Astrocyte (in vitro differentiated cells and primary cell): ENCODE measurements around the gene GK. TPM values are rescaled to one million over a fixed set of nuclear protein-coding genes. Genes with fewer than 3 reads are reported as not detected.

Source experiments
- DNase-seq: peaks from one replicate; pipeline ENCODE4 v3.0.0-alpha.2; 2010; ENCODE audit warnings: low read depth
- FAIRE-seq: peaks from 2 replicates; lab custom pipeline; 2011; peaks lifted over from hg19 to GRCh38; lab: Jason Lieb, UNC
- H2AFZ ChIP-seq: 2 replicates; pipeline ENCODE4 v1.6.0; 2012; ENCODE audit warnings: low read depth, low read length, inconsistent platforms
- H3K27ac ChIP-seq: 2 replicates; pipeline ENCODE4 v1.5.1; 2011; ENCODE audit warnings: low read depth, low read length, inconsistent platforms
- H3K27me3 ChIP-seq: 2 replicates; pipeline ENCODE4 v1.6.0; 2011; ENCODE audit warnings: low read length, inconsistent platforms; ENCODE audit not compliant: insufficient read depth
- H3K36me3 ChIP-seq: 2 replicates; pipeline ENCODE4 v1.5.1; 2011; ENCODE audit warnings: low read length, inconsistent platforms; ENCODE audit not compliant: insufficient read depth
- H3K4me1 ChIP-seq: 2 replicates; pipeline ENCODE4 v1.5.1; 2011; ENCODE audit warnings: low read length, inconsistent platforms; ENCODE audit not compliant: insufficient read depth
- H3K4me2 ChIP-seq: 2 replicates; pipeline ENCODE4 v1.6.0; 2012; ENCODE audit warnings: low read length, inconsistent platforms
- H3K4me3 ChIP-seq: 2 replicates; pipeline ENCODE4 v1.5.1; 2011; ENCODE audit warnings: low read depth, mild to moderate bottlenecking, low read length, inconsistent platforms; ENCODE audit not compliant: insufficient read depth
- H3K79me2 ChIP-seq: 2 replicates; pipeline ENCODE4 v1.6.0; 2012; ENCODE audit warnings: mild to moderate bottlenecking, low read length, inconsistent platforms; ENCODE audit not compliant: insufficient read depth
- H3K9ac ChIP-seq: 2 replicates; pipeline ENCODE4 v1.6.0; 2012; ENCODE audit warnings: mild to moderate bottlenecking, low read length, inconsistent platforms
- H3K9me3 ChIP-seq: 2 replicates; pipeline ENCODE4 v1.5.1; 2012; ENCODE audit warnings: low read depth, mild to moderate bottlenecking, low read length, inconsistent platforms; ENCODE audit not compliant: insufficient read depth
- H4K20me1 ChIP-seq: 2 replicates; pipeline ENCODE4 v1.6.0; 2012; ENCODE audit warnings: low read length, inconsistent platforms; ENCODE audit not compliant: insufficient read depth
- H3K27ac Mint-ChIP-seq: one replicate; pipeline ENCODE4 v1.8.0; 2021; ENCODE audit warnings: mild to moderate bottlenecking, mixed read lengths; ENCODE audit not compliant: unreplicated experiment
- H3K27me3 Mint-ChIP-seq: one replicate; pipeline ENCODE4 v1.8.0; 2021; ENCODE audit warnings: low read depth, mixed read lengths; ENCODE audit not compliant: unreplicated experiment
- H3K36me3 Mint-ChIP-seq: one replicate; pipeline ENCODE4 v1.8.0; 2021; ENCODE audit warnings: low read depth, mixed read lengths; ENCODE audit not compliant: unreplicated experiment
- H3K4me1 Mint-ChIP-seq: one replicate; pipeline ENCODE4 v1.8.0; 2021; ENCODE audit warnings: low read depth, mixed read lengths; ENCODE audit not compliant: unreplicated experiment
- H3K4me3 Mint-ChIP-seq: one replicate; pipeline ENCODE4 v1.8.0; 2021; ENCODE audit warnings: mild to moderate bottlenecking, moderate library complexity, mixed read lengths; ENCODE audit not compliant: unreplicated experiment
- H3K9me3 Mint-ChIP-seq: one replicate; pipeline ENCODE4 v1.8.0; 2021; ENCODE audit warnings: mild to moderate bottlenecking, mixed read lengths; ENCODE audit not compliant: unreplicated experiment
- EZH2 ChIP-seq: IDR thresholded peaks from 2 replicates; pipeline ENCODE4 v1.6.1; 2012; ENCODE audit warnings: mild to moderate bottlenecking, low read length, inconsistent platforms; ENCODE audit not compliant: insufficient read depth
- total RNA-seq: library from RNA; stranded (reverse); gene quantifications from 2 replicates; pipeline ENCODE4 v1.2.1, GENCODE V29; 2021
- TF ChIP-seq, protein P1 (sequence below): IDR thresholded peaks from 2 replicates; pipeline ENCODE4 v1.5.1; 2011; ENCODE audit warnings: low read depth, mild to moderate bottlenecking, inconsistent platforms, low read length, moderate library complexity; ENCODE audit not compliant: insufficient read depth

GK gene
- total RNA-seq, 1 donor from 2014 or later, result 2.8 TPM

DNA sequence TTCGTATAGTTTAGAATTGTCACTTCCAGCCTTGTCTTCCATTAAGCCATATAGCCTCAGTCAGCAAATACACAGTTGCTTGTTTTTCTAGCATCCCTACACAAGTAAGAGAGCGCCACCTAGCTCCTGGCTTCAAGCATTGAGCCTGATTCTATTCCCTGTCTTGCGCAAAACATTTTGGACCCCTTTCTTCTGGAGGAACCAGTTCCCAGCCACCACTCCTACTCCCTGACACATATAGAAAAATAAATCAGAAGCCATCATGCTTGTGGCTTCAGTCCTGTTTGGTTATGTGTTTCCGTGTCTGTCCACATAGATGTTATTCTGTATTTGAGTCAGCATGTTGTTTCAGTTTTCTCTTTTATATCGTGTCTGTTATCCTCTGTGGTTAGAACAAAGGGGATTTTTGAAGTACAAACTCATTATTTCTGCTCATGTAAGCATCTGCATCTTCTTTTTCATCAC lies 59.9 kb downstream of the GK start:
- Histone ChIP-seq H3K79me2 (no peaks in the 10 kb centered on the region), H4K20me1 (no peaks in the 10 kb centered on the region), H3K4me1 (no peaks in the 10 kb centered on the region), H3K36me3 (no peaks in the 10 kb centered on the region), H3K4me3 (no peak overlapping the region), H3K27ac (no peak overlapping the region), H3K9ac (no peak overlapping the region), H2AFZ (no peak overlapping the region), H3K27me3 (no peaks in the 10 kb centered on the region), H3K4me2 (no peak overlapping the region), H3K9me3 (no peaks in the 10 kb centered on the region)
- FAIRE-seq (peak; percentile 26), DNase-seq (peak; percentile 34)
- Mint-ChIP-seq H3K4me3 (no peak overlapping the region), H3K9me3 (no peaks in the 10 kb centered on the region), H3K36me3 (no peaks in the 10 kb centered on the region), H3K4me1 (no peaks in the 10 kb centered on the region), H3K27me3 (no peaks in the 10 kb centered on the region), H3K27ac (no peak overlapping the region)
- TF ChIP-seq, protein P1, sequence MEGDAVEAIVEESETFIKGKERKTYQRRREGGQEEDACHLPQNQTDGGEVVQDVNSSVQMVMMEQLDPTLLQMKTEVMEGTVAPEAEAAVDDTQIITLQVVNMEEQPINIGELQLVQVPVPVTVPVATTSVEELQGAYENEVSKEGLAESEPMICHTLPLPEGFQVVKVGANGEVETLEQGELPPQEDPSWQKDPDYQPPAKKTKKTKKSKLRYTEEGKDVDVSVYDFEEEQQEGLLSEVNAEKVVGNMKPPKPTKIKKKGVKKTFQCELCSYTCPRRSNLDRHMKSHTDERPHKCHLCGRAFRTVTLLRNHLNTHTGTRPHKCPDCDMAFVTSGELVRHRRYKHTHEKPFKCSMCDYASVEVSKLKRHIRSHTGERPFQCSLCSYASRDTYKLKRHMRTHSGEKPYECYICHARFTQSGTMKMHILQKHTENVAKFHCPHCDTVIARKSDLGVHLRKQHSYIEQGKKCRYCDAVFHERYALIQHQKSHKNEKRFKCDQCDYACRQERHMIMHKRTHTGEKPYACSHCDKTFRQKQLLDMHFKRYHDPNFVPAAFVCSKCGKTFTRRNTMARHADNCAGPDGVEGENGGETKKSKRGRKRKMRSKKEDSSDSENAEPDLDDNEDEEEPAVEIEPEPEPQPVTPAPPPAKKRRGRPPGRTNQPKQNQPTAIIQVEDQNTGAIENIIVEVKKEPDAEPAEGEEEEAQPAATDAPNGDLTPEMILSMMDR, result peak; percentile 67
- no peak for TF ChIP-seq EZH2

DNA sequence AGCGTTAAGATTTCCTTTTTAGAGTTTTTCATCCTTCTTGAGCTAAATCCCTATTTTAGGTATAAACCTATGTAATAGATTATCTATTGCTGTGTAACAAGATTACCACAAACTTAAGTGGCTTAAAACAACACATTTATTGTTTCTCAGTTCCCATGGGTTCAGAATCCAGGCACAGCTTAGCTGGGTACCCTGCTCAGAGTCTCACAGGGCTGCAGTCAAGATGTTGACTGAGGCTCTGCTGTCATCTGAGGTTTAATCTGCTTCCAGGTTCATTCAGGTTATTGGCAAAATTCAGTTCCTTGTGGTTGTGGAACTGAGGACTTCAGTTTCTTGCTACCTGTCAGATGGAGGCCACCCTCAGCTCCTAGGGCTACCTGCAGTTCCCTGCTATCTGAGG lies 60.9 kb downstream of the GK start:
- Mint-ChIP-seq H3K36me3 (no peaks in the 10 kb centered on the region), H3K9me3 (no peaks in the 10 kb centered on the region), H3K4me3 (no peak overlapping the region), H3K27me3 (no peaks in the 10 kb centered on the region), H3K27ac (no peak overlapping the region), H3K4me1 (no peaks in the 10 kb centered on the region)
- Histone ChIP-seq H3K27ac (no peak overlapping the region), H3K9me3 (no peaks in the 10 kb centered on the region), H4K20me1 (no peaks in the 10 kb centered on the region), H3K4me3 (no peak overlapping the region), H3K4me1 (no peaks in the 10 kb centered on the region), H3K4me2 (no peak overlapping the region), H3K9ac (no peak overlapping the region), H2AFZ (no peak overlapping the region), H3K79me2 (no peaks in the 10 kb centered on the region), H3K27me3 (no peaks in the 10 kb centered on the region), H3K36me3 (no peaks in the 10 kb centered on the region)
- TF ChIP-seq, protein P1, result no peak
- no peak for TF ChIP-seq EZH2
- FAIRE-seq (no peak), DNase-seq (no peak)

DNA sequence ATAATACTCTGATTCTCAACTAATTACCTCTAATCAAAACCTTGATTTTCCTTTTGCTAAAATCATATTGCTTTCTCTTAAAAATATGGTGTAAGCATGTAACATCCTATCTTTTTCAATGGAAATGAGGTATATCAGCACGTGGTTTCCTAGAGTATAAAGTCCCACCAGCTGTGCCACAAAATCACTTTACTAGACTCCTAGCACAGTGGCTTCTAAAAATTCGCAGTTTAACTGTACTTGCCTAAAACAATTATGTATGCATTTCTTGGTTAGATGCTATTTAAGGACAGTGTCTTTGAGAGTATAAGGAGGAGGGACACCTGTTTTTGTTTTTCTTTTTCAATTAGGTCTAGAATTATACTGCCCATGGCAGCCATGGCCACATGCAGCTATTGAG lies 62.8 kb downstream of the GK start:
- Histone ChIP-seq H2AFZ (no peak overlapping the region), H3K27ac (no peak overlapping the region), H3K4me3 (no peak overlapping the region), H3K4me2 (no peak overlapping the region), H3K36me3 (no peaks in the 10 kb centered on the region), H3K9ac (no peak overlapping the region), H3K4me1 (no peaks in the 10 kb centered on the region), H3K79me2 (no peaks in the 10 kb centered on the region), H3K27me3 (no peaks in the 10 kb centered on the region), H4K20me1 (no peaks in the 10 kb centered on the region), H3K9me3 (no peaks in the 10 kb centered on the region)
- TF ChIP-seq EZH2, result no peak
- TF ChIP-seq, protein P1, result no peak
- H3K4me1 Mint-ChIP-seq, result no peaks in the 10 kb centered on the region
- no peaks in the 10 kb centered on the region for H3K9me3 Mint-ChIP-seq
- no peak overlapping the region for H3K4me3 Mint-ChIP-seq
- H3K36me3 Mint-ChIP-seq, result no peaks in the 10 kb centered on the region
- no peak overlapping the region for H3K27ac Mint-ChIP-seq
- peak; percentile 85 for FAIRE-seq
- H3K27me3 Mint-ChIP-seq, result no peaks in the 10 kb centered on the region
- DNase-seq, result no peak
